GM12801 (cell line): ENCODE results near the gene LGMN.

Experiments used
- CTCF ChIP-seq: IDR thresholded peaks from one replicate; pipeline ENCODE4 v1.5.1; 2011; ENCODE audit warnings: control low read depth; ENCODE audit not compliant: insufficient read length; ENCODE audit errors: extremely low read depth

LGMN gene

GRCh38 chr14:92711976-92712653 lies 36.3 kb downstream of the LGMN start:
- no peak for TF ChIP-seq CTCF

DNA sequence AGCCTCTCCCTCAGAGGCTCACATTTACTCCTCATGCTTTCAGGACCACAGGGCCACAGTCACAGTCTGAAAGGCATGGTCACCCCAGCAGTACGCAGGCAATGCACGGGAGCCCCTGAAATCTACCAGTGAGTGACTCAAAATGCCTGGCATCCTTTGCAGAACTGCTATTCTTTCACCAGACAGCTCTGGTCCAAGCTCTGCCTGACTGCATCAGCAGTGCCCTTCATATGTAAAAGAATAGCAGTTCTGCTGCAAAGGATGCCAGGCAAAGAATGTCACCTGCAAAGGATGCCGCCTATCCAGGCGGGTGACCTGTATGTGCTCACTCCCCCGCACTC lies 38.5 kb downstream of the LGMN start:
- no peak for TF ChIP-seq CTCF

DNA sequence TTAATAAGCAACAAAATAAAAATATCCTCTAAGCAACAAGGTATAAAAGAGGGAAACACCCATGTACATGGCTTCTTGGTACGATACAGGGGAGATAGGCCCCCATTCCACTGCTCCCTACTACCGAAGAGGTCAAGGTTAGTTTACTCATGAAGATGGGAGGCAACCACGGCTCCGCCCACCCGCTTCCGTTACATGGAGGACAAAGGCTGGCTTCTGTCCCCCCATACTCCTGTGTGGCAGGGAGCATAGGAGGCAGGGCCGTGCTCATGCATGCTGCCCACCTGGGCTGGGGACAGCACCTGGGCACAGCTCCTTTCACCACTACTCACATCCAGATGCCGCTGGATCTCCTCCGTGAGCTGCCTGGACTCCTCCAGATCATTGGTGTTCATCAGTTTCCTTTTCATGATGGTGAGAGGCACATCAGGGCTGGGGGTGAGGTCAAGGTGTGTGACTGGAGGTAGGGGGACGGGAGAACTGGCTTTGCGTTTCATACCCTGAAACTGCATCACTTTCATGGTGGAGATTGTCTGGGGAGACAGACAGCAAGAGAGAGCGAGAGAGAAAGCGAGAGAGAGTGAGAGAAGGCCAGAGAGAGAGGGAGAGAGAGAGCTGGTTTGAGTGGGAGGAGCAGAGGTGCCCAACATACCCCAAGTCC lies 39.0 kb downstream of the LGMN start:
- TF ChIP-seq CTCF: no peak

DNA sequence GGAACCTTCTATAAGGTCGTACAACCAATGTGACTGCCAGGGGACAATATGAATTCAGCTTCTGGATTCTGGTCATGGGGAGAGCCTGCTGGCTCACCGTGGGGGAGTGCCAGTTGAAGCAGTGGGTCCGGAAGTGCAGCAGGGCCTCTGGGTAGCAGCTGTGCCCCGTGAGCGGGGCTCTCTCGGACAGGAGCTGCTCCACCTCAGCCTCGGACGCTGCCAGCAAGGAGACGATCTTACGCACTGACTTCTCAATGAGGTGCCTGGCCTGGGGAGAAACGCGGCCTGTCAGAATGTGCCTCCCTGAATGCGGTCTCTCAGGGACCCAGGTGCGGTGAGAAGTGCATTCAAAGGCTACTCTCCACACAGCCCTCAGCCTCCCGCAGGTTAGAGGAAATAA lies 42.0 kb downstream of the LGMN start:
- no peak for TF ChIP-seq CTCF

DNA sequence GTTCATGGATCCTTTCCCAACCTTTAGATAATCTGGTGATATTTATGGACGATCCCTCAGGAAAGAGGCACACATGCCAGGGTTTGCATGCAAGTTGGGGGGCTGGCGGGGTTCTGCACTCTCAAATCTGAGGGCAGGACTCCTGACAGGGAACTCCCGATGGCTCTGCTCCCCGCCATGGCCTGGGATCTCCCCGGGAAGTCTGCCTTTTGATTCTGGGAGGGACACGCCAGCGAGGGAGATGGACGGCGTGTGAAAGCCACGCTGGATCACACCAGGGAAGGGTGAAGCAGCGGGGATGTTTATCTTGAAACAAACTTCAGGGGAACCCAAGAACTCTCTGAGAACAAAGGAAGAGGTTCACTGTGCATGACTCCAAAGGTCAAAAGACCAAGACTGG lies 43.6 kb downstream of the LGMN start:
- TF ChIP-seq CTCF: no peak

DNA sequence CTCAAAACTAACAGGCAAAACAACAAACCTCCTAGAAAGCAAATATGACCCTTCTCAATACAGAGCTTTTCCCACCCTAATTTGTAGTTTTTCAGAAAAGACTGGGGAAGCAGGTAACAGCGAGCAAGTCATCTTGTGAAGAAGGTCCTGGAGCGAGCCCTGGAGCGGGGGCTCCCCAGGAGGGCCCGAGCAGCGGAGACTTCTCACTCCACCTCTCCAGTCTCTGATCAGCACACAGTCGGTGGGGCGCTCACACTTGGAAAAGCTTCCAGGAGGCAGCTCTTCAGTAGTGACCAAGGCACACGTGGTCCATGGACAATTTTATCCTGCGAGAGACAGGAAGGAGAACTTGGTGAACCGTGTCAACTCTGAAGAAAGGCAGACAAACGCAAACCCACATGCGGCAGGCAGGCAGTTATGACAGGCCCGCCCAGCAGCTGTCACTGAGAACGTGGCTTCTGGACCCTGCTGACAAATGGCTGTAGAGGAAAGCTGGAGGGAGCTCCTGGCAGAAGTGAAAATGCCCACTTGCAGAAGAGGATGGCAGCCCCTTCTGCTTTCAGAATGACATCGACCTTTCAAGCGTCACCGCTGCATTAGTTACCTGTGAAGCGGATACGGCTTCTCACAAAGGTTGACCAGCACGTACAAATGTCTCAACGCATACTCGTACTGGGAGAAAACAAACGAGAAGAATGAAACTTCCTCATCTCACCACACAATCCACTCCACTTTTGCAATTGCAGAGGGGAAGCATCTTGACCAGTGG lies 44.2 kb downstream of the LGMN start:
- no peak for TF ChIP-seq CTCF

DNA sequence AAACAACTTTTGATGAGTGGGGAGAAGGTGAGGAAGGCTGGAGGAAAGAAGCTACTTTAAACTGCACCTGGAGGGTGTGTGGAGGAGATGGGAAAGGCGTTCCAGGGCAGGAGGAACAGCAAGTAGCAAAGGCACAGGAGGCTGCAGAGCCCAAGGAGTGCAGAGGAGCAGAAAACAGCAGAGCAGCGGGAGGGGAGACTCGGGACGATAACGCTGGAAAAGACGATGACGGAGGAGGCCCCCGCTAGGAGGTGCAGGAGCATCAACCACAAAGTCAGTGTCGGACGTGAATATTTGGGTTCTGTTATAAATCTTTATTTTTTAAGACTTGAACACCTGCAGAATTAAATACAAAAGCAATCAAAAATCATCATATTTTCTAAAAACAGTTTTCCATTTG lies 44.9 kb downstream of the LGMN start:
- no peak for TF ChIP-seq CTCF
